ENCODE results near the gene RPS17. TPM values are rescaled to one million over a fixed set of nuclear protein-coding genes. Genes with fewer than 3 reads are reported as not detected.
"Not testable (repeated sequence)": the region's sequence is repeated elsewhere in the genome, so short reads cannot be mapped to it uniquely, and the experiment has no call there.

Gene RPS17
- total RNA-seq, 1 experiment from 2014 or later, result 1,749 TPM

GRCh38 chr15:82488250-82488649 lies 52.0 kb downstream of the RPS17 start:
- intact Hi-C loops (cut with micrococcal nuclease; ENCODE audit: unreplicated experiment); BruUV-seq (replicated peaks); CTCF ChIA-PET: not testable (repeated sequence)

GRCh38 chr15:82487045-82487444 lies 53.2 kb downstream of the RPS17 start:
- H3K27ac ChIP-seq (ENCODE audit: low read depth, low read length, poor library complexity, severe bottlenecking); DNase-seq (ENCODE audit: low spot score); POLR2A ChIA-PET (ENCODE audit: low non-redundant PET); intact Hi-C loops (cut with micrococcal nuclease; ENCODE audit: unreplicated experiment); H3K36me3 ChIP-seq (ENCODE audit: insufficient read depth, low read length, poor library complexity, severe bottlenecking); BruUV-seq (replicated peaks); H3K9me3 ChIP-seq (ENCODE audit: low read depth, low read length, poor library complexity, severe bottlenecking); H3K4me1 ChIP-seq (ENCODE audit: insufficient read depth, low read length, poor library complexity, severe bottlenecking); CTCF ChIA-PET; H3K27me3 ChIP-seq (replicated peaks; ENCODE audit: insufficient read depth, low read depth, low read length, poor library complexity); H3K4me3 ChIP-seq (ENCODE audit: low read depth, low read length, poor library complexity, severe bottlenecking): not testable (repeated sequence)

More at GRCh38 chr15:82488250-82488649, 52.0 kb downstream of the RPS17 start:
- H3K4me3 ChIP-seq (ENCODE audit: low read depth, low read length, poor library complexity, severe bottlenecking); H3K27ac ChIP-seq (ENCODE audit: low read depth, low read length, poor library complexity, severe bottlenecking); POLR2A ChIA-PET (ENCODE audit: low non-redundant PET); H3K27me3 ChIP-seq (replicated peaks; ENCODE audit: insufficient read depth, low read depth, low read length, poor library complexity); H3K36me3 ChIP-seq (ENCODE audit: insufficient read depth, low read length, poor library complexity, severe bottlenecking); H3K4me1 ChIP-seq (ENCODE audit: insufficient read depth, low read length, poor library complexity, severe bottlenecking); H3K9me3 ChIP-seq (ENCODE audit: low read depth, low read length, poor library complexity, severe bottlenecking): not testable (repeated sequence)
- 0 out of 2 replicates have a peak, but pooled peaks have one; percentile 19 for TF ChIP-seq CTCF (conservative IDR thresholded peaks at IDR 0.05; ENCODE audit: low read depth, low read length)
- peak; percentile 17 for DNase-seq (ENCODE audit: low spot score)

Other genes with a start within 250 kb of the RPS17 start
- 2.6 and 3.1 TPM in 2 replicates for gene GOLGA6L10, start 191.0 kb downstream of the RPS17 start, total RNA-seq (2021)
- 3.8 and 5.4 TPM in 2 replicates for gene GOLGA6L9, start 110.6 kb downstream of the RPS17 start, total RNA-seq (2021)
- gene CPEB1, start 106.9 kb upstream of the RPS17 start, total RNA-seq (2021), result 0.15 TPM in 1 of 2 replicates, not detected in the other
- 19.0 and 22.0 TPM in 2 replicates for gene AP3B2, start 169.4 kb upstream of the RPS17 start, total RNA-seq (2021)